ENCODE data around the gene C8B. TPM values are rescaled to one million over a fixed set of nuclear protein-coding genes. Genes with fewer than 3 reads are reported as not detected.

The C8B gene
- total RNA-seq, 1 experiment from 2014 or later: not detected

GRCh38 chr1:56925193-56925592, 40.6 kb downstream of the C8B start:
- Histone ChIP-seq H2BK15ac (ENCODE audit: low read depth, low read length) (no peak overlapping the region), H3K4me2 (ENCODE audit: insufficient read depth, insufficient read length, low read length) (no peak overlapping the region), H3K9me3 (ENCODE audit: control insufficient read depth, low read depth, low read length) (no peaks in the 10 kb centered on the region), H3K79me2 (ENCODE audit: insufficient read depth, low read length) (no peaks in the 10 kb centered on the region), H4K91ac (ENCODE audit: insufficient read length, low read depth, low read length) (no peak overlapping the region), H4K20me1 (ENCODE audit: control insufficient read depth, insufficient read depth, insufficient read length) (no peaks in the 10 kb centered on the region), H3K56ac (ENCODE audit: insufficient read length, low read depth, low read length) (no peak overlapping the region), H2BK120ac (ENCODE audit: low read depth, low read length, poor library complexity, severe bottlenecking) (no peak overlapping the region), H2AK5ac (ENCODE audit: insufficient read length, low read length) (no peak overlapping the region), H3K4me1 (ENCODE audit: insufficient read depth, low read length) (no peaks in the 10 kb centered on the region), H3K9ac (ENCODE audit: extremely low read depth, insufficient read length, low read length) (no peak overlapping the region), H3K79me1 (ENCODE audit: insufficient read depth, low read depth, low read length, poor library complexity, severe bottlenecking) (no peaks in the 10 kb centered on the region), H3K14ac (ENCODE audit: insufficient read depth, low read length) (no peak overlapping the region), H4K5ac (ENCODE audit: insufficient read length, low read depth, low read length) (no peak overlapping the region), H2BK20ac (ENCODE audit: low read depth, low read length, poor library complexity, severe bottlenecking) (no peak overlapping the region), H3K23ac (ENCODE audit: insufficient read length, low read depth, low read length) (no peak overlapping the region), H3K27ac (ENCODE audit: insufficient read length, low read depth, low read length) (no peak overlapping the region), H3K23me2 (ENCODE audit: insufficient read length, low read depth, low read length, poor library complexity, severe bottlenecking) (no peaks in the 10 kb centered on the region), H3T11ph (ENCODE audit: low read length) (no peak overlapping the region), H4K8ac (replicated peaks; ENCODE audit: insufficient read length, low read depth, low read length) (no peak overlapping the region), H2AFZ (ENCODE audit: low read length) (no peak overlapping the region), H2BK5ac (ENCODE audit: insufficient read length, low read length) (no peak overlapping the region), H2BK12ac (ENCODE audit: insufficient read length, low read depth, low read length) (no peak overlapping the region), H3K18ac (ENCODE audit: insufficient read length, low read depth, low read length) (no peak overlapping the region), H3K4ac (ENCODE audit: low read depth, low read length) (no peak overlapping the region), H3K27me3 (ENCODE audit: insufficient read depth, low read length) (no peaks in the 10 kb centered on the region; the same call in 1 of the 2 replicates)
- DNase-seq: no peak
- peaks cover 4% of the 10 kb centered on the region for H3K27me3 Mint-ChIP-seq (ENCODE audit: low read depth)
- H3K4me1 Mint-ChIP-seq: peaks cover 21 to 25% of the 10 kb centered on the region in 2 experiments
- 0 out of 7 replicates have a peak, but pooled peaks cover 0 to 5% (median 0%) of the 10 kb centered on the region in 3 experiments for H3K36me3 Mint-ChIP-seq (ENCODE audit: insufficient read depth in 1 of 3, low read depth in 3 of 3)
- H3K27ac Mint-ChIP-seq: no peak overlapping the region
- TF ChIP-seq, protein P1, sequence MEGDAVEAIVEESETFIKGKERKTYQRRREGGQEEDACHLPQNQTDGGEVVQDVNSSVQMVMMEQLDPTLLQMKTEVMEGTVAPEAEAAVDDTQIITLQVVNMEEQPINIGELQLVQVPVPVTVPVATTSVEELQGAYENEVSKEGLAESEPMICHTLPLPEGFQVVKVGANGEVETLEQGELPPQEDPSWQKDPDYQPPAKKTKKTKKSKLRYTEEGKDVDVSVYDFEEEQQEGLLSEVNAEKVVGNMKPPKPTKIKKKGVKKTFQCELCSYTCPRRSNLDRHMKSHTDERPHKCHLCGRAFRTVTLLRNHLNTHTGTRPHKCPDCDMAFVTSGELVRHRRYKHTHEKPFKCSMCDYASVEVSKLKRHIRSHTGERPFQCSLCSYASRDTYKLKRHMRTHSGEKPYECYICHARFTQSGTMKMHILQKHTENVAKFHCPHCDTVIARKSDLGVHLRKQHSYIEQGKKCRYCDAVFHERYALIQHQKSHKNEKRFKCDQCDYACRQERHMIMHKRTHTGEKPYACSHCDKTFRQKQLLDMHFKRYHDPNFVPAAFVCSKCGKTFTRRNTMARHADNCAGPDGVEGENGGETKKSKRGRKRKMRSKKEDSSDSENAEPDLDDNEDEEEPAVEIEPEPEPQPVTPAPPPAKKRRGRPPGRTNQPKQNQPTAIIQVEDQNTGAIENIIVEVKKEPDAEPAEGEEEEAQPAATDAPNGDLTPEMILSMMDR (conservative IDR thresholded peaks at IDR 0.05): no peak
- H3K9me3 Mint-ChIP-seq: peaks cover 0 to 4% of the 10 kb centered on the region in 2 experiments; a peak in 1 of 5 replicates
- no peak overlapping the region for H3K4me3 Mint-ChIP-seq

Data from H9 (cell line).